K562 (cell line): Measurements from ENCODE around the gene ABHD14A. TPM values are rescaled to one million over a fixed set of nuclear protein-coding genes. Genes with fewer than 3 reads are reported as not detected.

Source experiments
- CBFB ChIP-seq: sonication (generic); formaldehyde crosslinking; IDR thresholded peaks from 2 replicates; pipeline ENCODE4 v1.4.0; 2020; ENCODE audit warnings: mild to moderate bottlenecking, missing genetic modification reagents
- DDX20 ChIP-seq: fragments of 450-650 bp; IDR thresholded peaks from 2 replicates; pipeline ENCODE4 v1.6.1; 2016; ENCODE audit warnings: missing genetic modification characterization, low read depth, mild to moderate bottlenecking, missing compliant biosample characterization, moderate library complexity
- GTF3C2 ChIP-seq: IDR thresholded peaks from 3 replicates; pipeline ENCODE4 v1.6.1; 2011; ENCODE audit warnings: borderline replicate concordance, mild to moderate bottlenecking, moderate library complexity; ENCODE audit not compliant: insufficient read length; ENCODE audit errors: extremely low read depth
- ILK ChIP-seq: fragments of 450-650 bp; IDR thresholded peaks from 2 replicates; pipeline ENCODE4 v1.6.1; 2016; ENCODE audit warnings: missing genetic modification characterization, low read depth, mild to moderate bottlenecking, missing compliant biosample characterization, moderate library complexity, borderline replicate concordance
- MEF2A ChIP-seq: IDR thresholded peaks from 2 replicates; pipeline ENCODE4 v1.6.1; 2011; ENCODE audit warnings: low read depth, mild to moderate bottlenecking, low read length, moderate library complexity; ENCODE audit not compliant: control insufficient read depth
- NCOA1 ChIP-seq: fragments of 450-650 bp; IDR thresholded peaks from 2 replicates; pipeline ENCODE4 v1.6.1; 2016; ENCODE audit warnings: low read depth
- POLR2H ChIP-seq: IDR thresholded peaks from 2 replicates; pipeline ENCODE4 v1.6.1; 2016; ENCODE audit warnings: missing genetic modification characterization, low read depth, mild to moderate bottlenecking, control low read depth, missing compliant biosample characterization, moderate library complexity
- REST ChIP-seq, 2 experiments: fragments of 450-650 bp; formaldehyde crosslinking in 1 of 2; IDR thresholded peaks; 2 replicates each; pipeline versions ENCODE4 v1.4.0 to v1.6.1; 2014 to 2020; ENCODE audit warnings: mild to moderate bottlenecking in 2 of 2, borderline replicate concordance in 1 of 2, low read depth in 1 of 2
- SFPQ ChIP-seq: fragments of 200-400 bp; formaldehyde crosslinking; IDR thresholded peaks from 2 replicates; pipeline ENCODE4 v1.6.1; 2017; ENCODE audit warnings: mild to moderate bottlenecking, low read depth, low read length, moderate library complexity
- SIRT6 ChIP-seq: IDR thresholded peaks from one replicate; pipeline ENCODE4 v1.6.1; 2012; ENCODE audit warnings: low read depth, mild to moderate bottlenecking, control low read depth, inconsistent platforms, low read length, moderate library complexity
- USF2 ChIP-seq: sonication (generic); formaldehyde crosslinking; IDR thresholded peaks from 2 replicates; pipeline ENCODE4 v1.5.0; 2020; ENCODE audit warnings: missing genetic modification reagents
- polyA plus RNA-seq, 8 experiments: library from polyadenylated mRNA; depleted of rRNA in 4 of 8; stranded (reverse) in 5 of 8; unstranded in 3 of 8; fragments of >200 nt; fragmentation: Nextera tagmentation in 2 of 8; fragmentation: Illumina TruSeq in 1 of 8; extraction: Ambion mirVana in 2 of 8; extraction: Trizol in 1 of 8; gene quantifications; 2 replicates each; pipeline versions ENCODE4 v1.2.1 to v1.2.3, GENCODE V29; 2011 to 2014; ENCODE audit warnings: inconsistent platforms in 1 of 8, missing spikeins in 1 of 8
- total RNA-seq, 7 experiments: library from RNA; depleted of rRNA in 6 of 7; stranded (reverse); fragments of >200 nt in 6 of 7; fragmentation: Illumina TruSeq in 2 of 7; extraction: Trizol in 2 of 7; gene quantifications; 2 replicates each; pipeline versions ENCODE4 v1.2.1 to v1.2.3, GENCODE V29; 2011 to 2021; ENCODE audit warnings: low replicate concordance in 1 of 7

The ABHD14A gene
- total and polyA plus RNA-seq, 9 of the 15 experiments (the other 6 are each of a cell fraction or from before 2014, with no cell fraction given): 0.90 to 10.5 (median 8.3) TPM

- TF ChIP-seq REST (IDR thresholded peaks at IDR 0.05; ENCODE audit: borderline replicate concordance) (no peak), REST (CRISPR knock-in tag; IDR thresholded peaks at IDR 0.05; ENCODE audit: low read depth) (no peak), DDX20 (no peak), NCOA1 (peak; percentile 97), MEF2A (no peak), SIRT6 (no peak), GTF3C2 (no peak), ILK (no peak), SFPQ (no peak), CBFB (CRISPR knock-in tag) (no peak), POLR2H (tag) (0 out of 2 replicates have a peak, but pooled peaks have one; percentile 82), USF2 (CRISPR knock-in tag) (no peak)
Observed at GRCh38 chr3:51995346-51996163, 20.7 kb downstream of the ABHD14A start, which contains the start of gene RPL29 (continued).
